Lung (tissue), 12 donors: ENCODE data around the gene LLGL2. TPM values are rescaled to one million over a fixed set of nuclear protein-coding genes. Genes with fewer than 3 reads are reported as not detected.

Experiments used
- ATAC-seq: fragments of 200-7000 bp; cut with Tn5 transposase; one replicate; pipeline ENCODE4 v1.9.1; 2020; ENCODE audit warnings: moderate number of reproducible peaks; ENCODE audit not compliant: insufficient read depth, low FRiP score
- DNase-seq, 3 donors: peaks; one replicate each; pipeline ENCODE4 v3.0.0-alpha.2; 2013 to 2017
- H3K27ac ChIP-seq, 2 donors: one replicate each; pipeline ENCODE4 v1.5.1; 2013; ENCODE audit warnings: mild to moderate bottlenecking in 2 of 2, moderate library complexity in 2 of 2, control low read depth in 1 of 2, inconsistent platforms in 1 of 2, low read depth in 1 of 2, low read length in 1 of 2
- H3K27me3 ChIP-seq, 3 donors: one replicate each; pipeline ENCODE4 v1.5.1; 2013; ENCODE audit warnings: low read length in 2 of 3; ENCODE audit not compliant: control insufficient read depth in 3 of 3, insufficient read depth in 3 of 3
- H3K36me3 ChIP-seq, 4 donors: one replicate each; pipeline ENCODE4 v1.5.1; 2013; ENCODE audit warnings: low read length in 4 of 4, mild to moderate bottlenecking in 1 of 4, moderate library complexity in 1 of 4; ENCODE audit not compliant: control insufficient read depth in 4 of 4, insufficient read depth in 4 of 4
- H3K4me1 ChIP-seq, 5 donors: one replicate each; pipeline ENCODE4 v1.5.1; 2013; ENCODE audit warnings: low read length in 5 of 5, mild to moderate bottlenecking in 2 of 5, moderate library complexity in 1 of 5; ENCODE audit not compliant: control insufficient read depth in 5 of 5, insufficient read depth in 5 of 5
- H3K4me3 ChIP-seq: one replicate; pipeline ENCODE4 v1.5.1; 2013; ENCODE audit warnings: mild to moderate bottlenecking, control low read depth, moderate library complexity
- H3K9ac ChIP-seq, 2 donors: one replicate each; pipeline ENCODE4 v1.5.1; 2013; ENCODE audit warnings: low read length in 2 of 2, control low read depth in 1 of 2; ENCODE audit not compliant: insufficient read depth in 1 of 2
- H3K9me3 ChIP-seq, 4 donors: one replicate each; pipeline ENCODE4 v1.5.1; 2013; ENCODE audit warnings: low read length in 3 of 4, mild to moderate bottlenecking in 1 of 4, moderate library complexity in 1 of 4; ENCODE audit not compliant: control insufficient read depth in 4 of 4, insufficient read depth in 3 of 4
- WGBS, 2 donors: extraction: QIAGEN DNeasy Blood & Tissue Kit; methylation state at CpG; one replicate each; pipeline ENCODE4 v1.1.7; 2013; 5-methylcytosine and 5-hydroxymethylcytosine counted together
- polyA plus RNA-seq, 2 donors: library from polyadenylated mRNA; stranded (reverse); fragments of 200-250 nt; gene quantifications; one replicate each; pipeline ENCODE4 v1.2.1, GENCODE V29; 2013
- total RNA-seq, 2 donors: library from RNA; depleted of rRNA in 1 of 2; stranded (reverse); fragments of >200 nt in 1 of 2; gene quantifications; one replicate each; pipeline ENCODE4 v1.2.1, GENCODE V29; 2014 to 2021
- TF ChIP-seq, protein P1 (sequence below): IDR thresholded peaks from 2 replicates; pipeline ENCODE4 v1.5.1; 2012; ENCODE audit warnings: mild to moderate bottlenecking; ENCODE audit errors: control extremely low read depth, extremely low read depth
- donor health status: control.
- donor health status: control.
- donor health status: Bipolar disorder and iron deficiency.
- donor health status: healthy.
- donor health status: DM: yes; HTN: yes; CAD: no.

The LLGL2 gene
- total and polyA plus RNA-seq, 4 donors = 80.5 to 199 (median 149) TPM

- TF ChIP-seq, protein P1, sequence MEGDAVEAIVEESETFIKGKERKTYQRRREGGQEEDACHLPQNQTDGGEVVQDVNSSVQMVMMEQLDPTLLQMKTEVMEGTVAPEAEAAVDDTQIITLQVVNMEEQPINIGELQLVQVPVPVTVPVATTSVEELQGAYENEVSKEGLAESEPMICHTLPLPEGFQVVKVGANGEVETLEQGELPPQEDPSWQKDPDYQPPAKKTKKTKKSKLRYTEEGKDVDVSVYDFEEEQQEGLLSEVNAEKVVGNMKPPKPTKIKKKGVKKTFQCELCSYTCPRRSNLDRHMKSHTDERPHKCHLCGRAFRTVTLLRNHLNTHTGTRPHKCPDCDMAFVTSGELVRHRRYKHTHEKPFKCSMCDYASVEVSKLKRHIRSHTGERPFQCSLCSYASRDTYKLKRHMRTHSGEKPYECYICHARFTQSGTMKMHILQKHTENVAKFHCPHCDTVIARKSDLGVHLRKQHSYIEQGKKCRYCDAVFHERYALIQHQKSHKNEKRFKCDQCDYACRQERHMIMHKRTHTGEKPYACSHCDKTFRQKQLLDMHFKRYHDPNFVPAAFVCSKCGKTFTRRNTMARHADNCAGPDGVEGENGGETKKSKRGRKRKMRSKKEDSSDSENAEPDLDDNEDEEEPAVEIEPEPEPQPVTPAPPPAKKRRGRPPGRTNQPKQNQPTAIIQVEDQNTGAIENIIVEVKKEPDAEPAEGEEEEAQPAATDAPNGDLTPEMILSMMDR = no peak
- H3K9me3 ChIP-seq = no peaks in the 10 kb centered on the region
- no peak for DNase-seq
- H3K27ac ChIP-seq = peak overlapping the region in 1 of 2 donors; percentile 23
- H3K36me3 ChIP-seq = no peaks in the 10 kb centered on the region
- H3K27me3 ChIP-seq = no peaks in the 10 kb centered on the region
- H3K9ac ChIP-seq = no peak overlapping the region
- no peak overlapping the region for H3K4me3 ChIP-seq
- H3K4me1 ChIP-seq = peaks cover 0 to 4% (median 0%) of the 10 kb centered on the region in 5 donors
- ATAC-seq = no peak
- WGBS, 2 donors = 84 to 85% methylated on average over 8 of the region's 8 CpGs
Measured at GRCh38 chr17:75535871-75536270, 10.4 kb downstream of the LLGL2 start.

- no peak overlapping the region for H3K4me3 ChIP-seq
- no peaks in the 10 kb centered on the region for H3K27me3 ChIP-seq
- no peaks in the 10 kb centered on the region for H3K9me3 ChIP-seq
- 70 to 82% methylated on average over 10 of the region's 10 CpGs for WGBS, 2 donors
- peaks cover 0 to 2% (median 0%) of the 10 kb centered on the region in 5 donors for H3K4me1 ChIP-seq
- H3K27ac ChIP-seq = peak overlapping the region in 1 of 2 donors; percentile 34
- H3K36me3 ChIP-seq = no peaks in the 10 kb centered on the region
- no peak overlapping the region for H3K9ac ChIP-seq
- DNase-seq (no peak), ATAC-seq (no peak)
- TF ChIP-seq, protein P1 = no peak
Measured at GRCh38 chr17:75536366-75536765, 10.9 kb downstream of the LLGL2 start.

DNA sequence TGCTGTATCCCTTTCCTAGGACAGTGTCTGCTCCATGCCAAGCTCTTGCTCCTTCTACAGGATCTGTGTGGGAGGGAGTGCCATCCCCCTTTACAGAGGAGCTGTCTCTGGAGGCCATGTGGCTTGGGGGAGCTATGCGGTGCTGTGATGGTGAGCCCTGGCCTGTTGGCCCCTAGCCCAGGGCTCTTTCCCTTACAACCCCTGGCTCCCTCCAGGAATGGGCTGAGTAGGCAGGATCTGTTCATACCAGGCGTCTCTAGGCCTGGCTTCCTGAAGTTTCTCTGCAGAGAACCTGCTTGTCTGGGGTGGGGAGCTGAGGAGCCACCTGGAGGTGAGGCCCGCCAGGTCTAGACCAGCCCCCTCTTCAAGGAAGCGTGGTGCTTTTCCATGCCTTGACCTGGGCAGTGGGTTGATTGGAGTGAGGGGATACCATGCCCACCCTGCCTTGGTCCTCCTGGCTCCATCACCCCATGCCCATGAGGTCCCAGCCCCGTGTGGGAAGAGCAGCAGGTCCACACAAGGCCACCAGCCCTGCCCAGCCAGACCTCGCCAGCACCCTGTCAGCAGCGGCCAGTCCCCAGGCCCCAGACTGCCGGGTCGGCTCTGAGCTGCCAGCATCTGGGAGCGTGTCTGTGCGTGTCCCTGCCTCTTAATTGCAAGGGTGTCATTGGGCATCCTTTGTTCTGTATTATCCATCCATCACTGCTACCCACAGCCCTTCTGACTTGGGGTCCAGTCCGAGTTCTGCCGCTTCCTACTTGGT is 14.7 kb downstream of the LLGL2 start:
- H3K4me3 ChIP-seq = no peak overlapping the region
- TF ChIP-seq, protein P1 = no peak
- no peaks in the 10 kb centered on the region for H3K4me1 ChIP-seq
- ATAC-seq (no peak), DNase-seq (no peak)
- H3K27me3 ChIP-seq = no peaks in the 10 kb centered on the region
- no peaks in the 10 kb centered on the region for H3K9me3 ChIP-seq
- no peaks in the 10 kb centered on the region for H3K36me3 ChIP-seq
- H3K27ac ChIP-seq = no peak overlapping the region
- WGBS, 2 donors = 87 to 94% methylated on average over 13 of the region's 13 CpGs
- no peak overlapping the region for H3K9ac ChIP-seq
